C4-2B (cell line): ENCODE measurements around the gene SCFD2.

ENCODE experiments used
- CTCF ChIP-seq: fragments of 450-650 bp; conservative IDR thresholded peaks from 2 replicates; pipeline ENCODE4 v1.5.1; 2017; ENCODE audit warnings: mild to moderate bottlenecking
- ZFX ChIP-seq: fragments of 450-650 bp; IDR thresholded peaks from 2 replicates; pipeline ENCODE4 v1.6.1; 2017

GRCh38 chr4:52892880-52893279, 473.0 kb downstream of the SCFD2 start:
- TF ChIP-seq CTCF (no peak), ZFX (no peak)
